ENCODE measurements around the gene IL22RA2.
A peak's percentile ranks its signal among the peaks of the same experiment; 100 is the strongest.
"Not testable (repeated sequence)": the region's sequence is repeated elsewhere in the genome, so short reads cannot be mapped to it uniquely, and the experiment has no call there.

Gene IL22RA2

DNA sequence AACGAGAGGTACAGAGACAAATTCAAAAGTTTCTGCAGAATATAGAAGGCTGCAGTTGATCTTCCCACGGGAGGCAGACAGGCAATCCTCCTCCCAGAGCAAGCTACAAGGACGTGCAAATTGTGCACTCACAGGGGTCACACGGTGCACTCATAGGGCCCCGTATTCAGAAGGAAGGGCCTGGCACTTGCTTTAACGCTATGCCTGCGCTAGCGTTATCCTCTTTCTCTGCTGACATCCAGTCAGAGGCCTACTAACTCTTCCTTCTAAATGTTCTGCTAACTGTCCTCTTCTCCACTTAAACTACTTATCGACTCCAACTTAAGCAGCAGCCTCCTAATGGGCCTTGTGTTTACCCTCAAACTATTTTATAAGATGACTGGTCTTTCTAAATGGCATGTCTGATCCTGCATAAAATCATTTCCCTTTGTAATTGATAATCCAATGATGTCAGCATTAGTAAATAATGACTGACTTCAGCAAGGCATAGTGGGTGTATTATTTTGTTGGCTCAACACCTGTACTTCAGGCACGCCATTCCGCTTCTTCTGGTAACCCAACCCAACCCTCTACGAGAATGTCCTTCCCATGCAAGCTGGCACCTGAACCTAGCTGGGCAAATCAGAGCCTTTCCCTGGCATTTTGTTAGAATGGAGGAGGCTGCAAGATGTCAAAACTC is 43.6 kb upstream of the IL22RA2 start:
- H3K36me3 ChIP-seq (ENCODE audit: control insufficient read depth in 4 of 4, insufficient read depth in 4 of 4, low read length in 3 of 4) = peaks cover 0 to 12% (median 5%) of the 10 kb centered on the region in 4 experiments
- H3K27me3 ChIP-seq (replicated peaks in 2 of 5; ENCODE audit: control insufficient read depth in 4 of 5, insufficient read depth in 5 of 5, low read length in 4 of 5) = no peaks in the 10 kb centered on the region
- POLR2A ChIA-PET = interaction anchor here (0.6 kb wide), 1 partner anchor 18 kb away, joined by 3 read pairs; no protein-coding TSS in a partner anchor
- CTCF ChIA-PET = interaction anchor here (0.9 to 1.5 kb wide), 2 partner anchors 23 to 26 kb away, joined by 3 to 5 read pairs; no protein-coding TSS in a partner anchor
- peak overlapping the region in 5 of 7 experiments; percentile 80 to 97 (median 93) for H3K4me3 ChIP-seq (ENCODE audit: control insufficient read depth in 1 of 7, extremely low read depth in 1 of 7, insufficient read depth in 4 of 7, low read depth in 2 of 7, low read length in 6 of 7)
- peaks cover 0 to 5% (median 2%) of the 10 kb centered on the region in 5 experiments for H3K9me3 ChIP-seq (ENCODE audit: control extremely low read depth in 1 of 5, control insufficient read depth in 4 of 5, insufficient read depth in 2 of 5, low read depth in 1 of 5, low read length in 4 of 5)
- H3K4me1 ChIP-seq (ENCODE audit: control extremely low read depth in 1 of 4, control insufficient read depth in 4 of 4, insufficient read depth in 4 of 4, low read length in 3 of 4) = peaks cover 23 to 68% (median 46%) of the 10 kb centered on the region in 4 experiments
- no peak for DNase-seq
- no peak overlapping the region for H3K27ac ChIP-seq (ENCODE audit: insufficient read depth in 1 of 2, low read depth in 1 of 2, low read length in 2 of 2, poor library complexity in 1 of 2, severe bottlenecking in 2 of 2)
- WGBS (ENCODE audit: insufficient coverage) = 76% methylated on average over 10 of the region's 12 CpGs

DNA sequence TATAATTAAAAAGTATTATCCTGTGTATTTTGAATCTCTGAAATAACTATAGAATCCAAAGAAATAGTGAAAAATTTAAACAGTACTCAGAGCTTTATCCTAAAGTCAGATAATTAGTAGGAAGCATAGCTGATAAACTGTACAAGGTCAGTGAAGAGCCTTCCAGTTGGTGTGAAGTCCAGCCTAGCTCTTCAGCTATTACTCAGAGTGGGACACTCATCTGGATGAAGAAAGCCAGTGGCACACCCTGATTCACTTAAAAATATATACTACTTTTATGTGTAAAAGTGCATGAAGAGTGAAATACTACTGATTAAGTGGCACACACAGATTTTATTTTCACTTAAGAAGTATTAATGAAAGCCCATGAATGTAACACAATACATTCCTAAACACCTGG is 42.7 kb upstream of the IL22RA2 start:
- DNase-seq = no peak
- Histone ChIP-seq H3K4me3 (ENCODE audit: control insufficient read depth in 1 of 7, extremely low read depth in 1 of 7, insufficient read depth in 4 of 7, low read depth in 2 of 7, low read length in 6 of 7) (no peak overlapping the region), H3K4me1 (ENCODE audit: control extremely low read depth in 1 of 4, control insufficient read depth in 4 of 4, insufficient read depth in 4 of 4, low read length in 3 of 4) (peaks cover 19 to 59% (median 38%) of the 10 kb centered on the region in 4 experiments), H3K27me3 (replicated peaks in 2 of 5; ENCODE audit: control insufficient read depth in 4 of 5, insufficient read depth in 5 of 5, low read length in 4 of 5) (no peaks in the 10 kb centered on the region), H3K27ac (ENCODE audit: insufficient read depth in 1 of 2, low read depth in 1 of 2, low read length in 2 of 2, poor library complexity in 1 of 2, severe bottlenecking in 2 of 2) (no peak overlapping the region), H3K9me3 (ENCODE audit: control extremely low read depth in 1 of 5, control insufficient read depth in 4 of 5, insufficient read depth in 2 of 5, low read depth in 1 of 5, low read length in 4 of 5) (peaks cover 0 to 5% (median 3%) of the 10 kb centered on the region in 5 experiments), H3K36me3 (ENCODE audit: control insufficient read depth in 4 of 4, insufficient read depth in 4 of 4, low read length in 3 of 4) (peaks cover 0 to 19% (median 6%) of the 10 kb centered on the region in 4 experiments)
- CTCF ChIA-PET = interaction anchor here (0.6 kb wide), 1 partner anchor 24 kb away, joined by 3 read pairs; no protein-coding TSS in a partner anchor
- POLR2A ChIA-PET = interaction anchor here (0.6 kb wide), 1 partner anchor 372 kb away, joined by 3 read pairs; no protein-coding TSS in a partner anchor

DNA sequence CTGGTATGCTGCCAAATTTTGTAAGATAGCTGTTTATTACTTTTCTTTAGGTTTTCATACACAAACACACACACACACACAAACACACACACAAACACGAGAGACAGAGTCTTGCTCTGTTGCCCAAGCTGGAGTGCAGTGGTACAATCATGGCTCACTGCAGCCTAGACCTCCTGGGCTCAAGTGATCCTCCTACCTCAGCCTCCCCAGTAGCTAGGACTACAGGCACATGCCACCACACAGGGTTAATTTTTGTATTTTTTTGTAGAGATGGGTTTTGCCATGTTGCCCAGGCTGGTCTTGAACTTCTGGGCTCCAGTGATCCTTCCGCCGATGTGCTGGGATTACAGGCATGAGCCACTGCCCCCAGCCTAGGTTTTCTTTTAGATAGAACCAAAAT is 42.2 kb upstream of the IL22RA2 start:
- H3K27me3 ChIP-seq (replicated peaks in 2 of 5; ENCODE audit: control insufficient read depth in 4 of 5, insufficient read depth in 5 of 5, low read length in 4 of 5); H3K9me3 ChIP-seq (ENCODE audit: control extremely low read depth in 1 of 5, control insufficient read depth in 4 of 5, insufficient read depth in 2 of 5, low read depth in 1 of 5, low read length in 4 of 5); H3K4me3 ChIP-seq (ENCODE audit: control insufficient read depth in 1 of 7, extremely low read depth in 1 of 7, insufficient read depth in 4 of 7, low read depth in 2 of 7, low read length in 6 of 7); CTCF ChIA-PET; DNase-seq; H3K27ac ChIP-seq (ENCODE audit: insufficient read depth in 1 of 2, low read depth in 1 of 2, low read length in 2 of 2, poor library complexity in 1 of 2, severe bottlenecking in 2 of 2): not testable (repeated sequence)
- POLR2A ChIA-PET = interaction anchor here (0.6 kb wide), 1 partner anchor 371 kb away, joined by 3 read pairs; no protein-coding TSS in a partner anchor
- Histone ChIP-seq H3K4me1 (ENCODE audit: control extremely low read depth in 1 of 4, control insufficient read depth in 4 of 4, insufficient read depth in 4 of 4, low read length in 3 of 4) (peaks cover 18 to 54% (median 37%) of the 10 kb centered on the region in 4 experiments), H3K36me3 (ENCODE audit: control insufficient read depth in 4 of 4, insufficient read depth in 4 of 4, low read length in 3 of 4) (peaks cover 0 to 19% (median 7%) of the 10 kb centered on the region in 4 experiments)
- WGBS (ENCODE audit: insufficient coverage) = no CpG with 5 or more reads among the region's 3 CpGs

DNA sequence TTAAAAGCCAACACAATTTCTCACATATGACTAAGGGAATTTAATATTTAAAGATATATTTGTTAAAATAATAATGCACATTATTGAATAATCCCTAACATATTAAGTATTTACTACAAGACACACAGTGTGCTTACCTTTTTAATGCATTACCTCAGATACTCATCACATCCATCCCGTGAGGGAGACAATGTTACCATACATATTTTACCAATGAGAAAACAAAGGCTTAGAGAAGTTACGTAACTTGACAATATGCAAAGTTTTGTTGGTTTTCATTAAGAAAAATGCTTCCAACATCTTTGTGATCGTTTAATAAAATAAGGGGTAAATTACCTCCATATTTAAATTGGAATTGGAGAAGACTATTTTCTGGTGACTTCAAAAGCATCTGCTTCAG is 41.5 kb upstream of the IL22RA2 start:
- CTCF ChIA-PET = no interaction called here
- H3K4me3 ChIP-seq (ENCODE audit: control insufficient read depth in 1 of 7, extremely low read depth in 1 of 7, insufficient read depth in 4 of 7, low read depth in 2 of 7, low read length in 6 of 7) = no peak overlapping the region
- H3K27ac ChIP-seq (ENCODE audit: insufficient read depth in 1 of 2, low read depth in 1 of 2, low read length in 2 of 2, poor library complexity in 1 of 2, severe bottlenecking in 2 of 2) = no peak overlapping the region
- no peaks in the 10 kb centered on the region for H3K27me3 ChIP-seq (replicated peaks in 2 of 5; ENCODE audit: control insufficient read depth in 4 of 5, insufficient read depth in 5 of 5, low read length in 4 of 5)
- no peak for DNase-seq
- peaks cover 0 to 24% (median 9%) of the 10 kb centered on the region in 4 experiments for H3K36me3 ChIP-seq (ENCODE audit: control insufficient read depth in 4 of 4, insufficient read depth in 4 of 4, low read length in 3 of 4)
- H3K9me3 ChIP-seq (ENCODE audit: control extremely low read depth in 1 of 5, control insufficient read depth in 4 of 5, insufficient read depth in 2 of 5, low read depth in 1 of 5, low read length in 4 of 5) = peaks cover 2 to 9% (median 5%) of the 10 kb centered on the region in 5 experiments
- POLR2A ChIA-PET = no interaction called here
- peaks cover 11 to 47% (median 33%) of the 10 kb centered on the region in 4 experiments for H3K4me1 ChIP-seq (ENCODE audit: control extremely low read depth in 1 of 4, control insufficient read depth in 4 of 4, insufficient read depth in 4 of 4, low read length in 3 of 4)
- WGBS (ENCODE audit: insufficient coverage) = no CpG with 5 or more reads among the region's 3 CpGs

DNA sequence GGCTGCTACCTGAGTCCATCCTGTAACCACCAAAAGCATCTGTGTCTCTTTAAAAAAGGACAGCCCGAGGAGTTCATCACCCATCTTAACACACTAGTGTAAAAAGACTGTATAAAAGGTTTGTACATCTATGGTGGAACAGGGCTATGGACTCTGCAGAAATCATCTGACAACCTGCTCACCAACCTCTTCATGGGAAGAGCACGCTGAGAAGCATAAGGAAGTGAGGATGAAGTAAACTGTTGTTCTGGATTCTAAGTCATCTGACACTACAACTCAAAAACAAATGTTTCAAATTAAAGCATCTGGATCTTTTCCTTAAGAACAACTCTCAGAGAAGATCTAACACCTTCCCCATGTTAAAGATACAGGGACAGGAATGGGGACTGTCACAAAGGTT is 40.4 kb upstream of the IL22RA2 start:
- peak overlapping the region in 2 of 7 experiments; percentile 29 to 39 for H3K4me3 ChIP-seq (ENCODE audit: control insufficient read depth in 1 of 7, extremely low read depth in 1 of 7, insufficient read depth in 4 of 7, low read depth in 2 of 7, low read length in 6 of 7)
- H3K27ac ChIP-seq (ENCODE audit: insufficient read depth in 1 of 2, low read depth in 1 of 2, low read length in 2 of 2, poor library complexity in 1 of 2, severe bottlenecking in 2 of 2) = no peak overlapping the region
- H3K4me1 ChIP-seq (ENCODE audit: control extremely low read depth in 1 of 4, control insufficient read depth in 4 of 4, insufficient read depth in 4 of 4, low read length in 3 of 4) = peaks cover 5 to 41% (median 27%) of the 10 kb centered on the region in 4 experiments
- ChIA-PET CTCF (no interaction called here), POLR2A (no interaction called here)
- no peak for DNase-seq
- no peaks in the 10 kb centered on the region for H3K27me3 ChIP-seq (replicated peaks in 2 of 5; ENCODE audit: control insufficient read depth in 4 of 5, insufficient read depth in 5 of 5, low read length in 4 of 5)
- H3K9me3 ChIP-seq (ENCODE audit: control extremely low read depth in 1 of 5, control insufficient read depth in 4 of 5, insufficient read depth in 2 of 5, low read depth in 1 of 5, low read length in 4 of 5) = peaks cover 2 to 18% (median 15%) of the 10 kb centered on the region in 5 experiments
- H3K36me3 ChIP-seq (ENCODE audit: control insufficient read depth in 4 of 4, insufficient read depth in 4 of 4, low read length in 3 of 4) = peaks cover 2 to 29% (median 12%) of the 10 kb centered on the region in 4 experiments
- no CpG with 5 or more reads among the region's 2 CpGs for WGBS (ENCODE audit: insufficient coverage)

DNA sequence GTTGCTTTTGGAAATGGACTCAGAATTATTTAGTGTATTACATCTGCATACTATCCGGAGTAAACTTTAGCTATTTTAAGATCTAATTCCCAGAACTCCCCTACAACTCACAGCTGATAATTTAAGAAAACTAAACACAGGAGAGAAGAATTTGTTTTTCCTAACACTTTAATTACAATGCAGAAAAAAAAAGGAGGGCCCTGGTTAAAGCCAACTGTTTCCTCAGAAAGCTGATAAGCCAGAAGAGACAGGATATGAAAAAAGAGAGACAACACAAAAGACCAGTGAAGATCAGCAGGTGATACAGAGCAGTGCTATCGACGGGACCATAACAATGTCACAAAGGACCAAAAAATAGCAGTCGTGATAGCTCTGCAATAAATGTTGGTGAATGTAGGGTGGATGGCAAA is 39.9 kb upstream of the IL22RA2 start:
- Histone ChIP-seq H3K36me3 (ENCODE audit: control insufficient read depth in 4 of 4, insufficient read depth in 4 of 4, low read length in 3 of 4) (peaks cover 3 to 29% (median 14%) of the 10 kb centered on the region in 4 experiments), H3K27ac (ENCODE audit: insufficient read depth in 1 of 2, low read depth in 1 of 2, low read length in 2 of 2, poor library complexity in 1 of 2, severe bottlenecking in 2 of 2) (no peak overlapping the region), H3K27me3 (replicated peaks in 2 of 5; ENCODE audit: control insufficient read depth in 4 of 5, insufficient read depth in 5 of 5, low read length in 4 of 5) (no peaks in the 10 kb centered on the region), H3K4me1 (ENCODE audit: control extremely low read depth in 1 of 4, control insufficient read depth in 4 of 4, insufficient read depth in 4 of 4, low read length in 3 of 4) (peaks cover 5 to 38% (median 23%) of the 10 kb centered on the region in 4 experiments), H3K9me3 (ENCODE audit: control extremely low read depth in 1 of 5, control insufficient read depth in 4 of 5, insufficient read depth in 2 of 5, low read depth in 1 of 5, low read length in 4 of 5) (peaks cover 2 to 20% (median 19%) of the 10 kb centered on the region in 5 experiments), H3K4me3 (ENCODE audit: control insufficient read depth in 1 of 7, extremely low read depth in 1 of 7, insufficient read depth in 4 of 7, low read depth in 2 of 7, low read length in 6 of 7) (peak overlapping the region in 1 of 7 experiments; percentile 3)
- DNase-seq = peak in 1 of 3 donors; percentile 55
- ChIA-PET POLR2A (interaction anchor here (0.5 kb wide), 1 partner anchor 432 kb away, joined by 4 read pairs; no protein-coding TSS in a partner anchor), CTCF (interaction anchor here (1.0 kb wide), 1 partner anchor 10 kb away, joined by 3 read pairs; no protein-coding TSS in a partner anchor)
- no CpG with 5 or more reads among the region's 4 CpGs for WGBS (ENCODE audit: insufficient coverage)

DNA sequence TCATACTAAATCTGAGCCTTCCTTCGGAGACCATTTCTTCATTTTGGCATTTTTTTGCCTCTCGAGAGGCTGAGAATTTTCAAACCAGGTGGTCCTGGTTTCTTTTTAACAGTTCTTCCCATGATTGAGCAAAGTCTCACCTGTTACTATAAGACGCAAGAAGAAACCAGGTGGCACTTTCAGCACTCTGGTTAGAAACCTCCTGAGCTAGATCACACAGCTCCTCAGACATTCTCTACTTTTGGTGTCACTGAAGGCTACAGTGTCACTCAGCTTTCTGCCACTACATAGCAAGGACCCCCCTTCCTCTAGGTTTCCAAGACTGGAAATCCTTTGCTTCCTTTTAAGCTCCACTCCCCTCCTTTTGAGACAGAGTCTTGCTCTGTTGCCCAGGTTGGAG is 38.5 kb upstream of the IL22RA2 start:
- no peaks in the 10 kb centered on the region for H3K27me3 ChIP-seq (replicated peaks in 2 of 5; ENCODE audit: control insufficient read depth in 4 of 5, insufficient read depth in 5 of 5, low read length in 4 of 5)
- POLR2A ChIA-PET = no interaction called here
- peaks cover 0 to 23% (median 11%) of the 10 kb centered on the region in 4 experiments for H3K4me1 ChIP-seq (ENCODE audit: control extremely low read depth in 1 of 4, control insufficient read depth in 4 of 4, insufficient read depth in 4 of 4, low read length in 3 of 4)
- peak overlapping the region in 1 of 7 experiments; percentile 25 for H3K4me3 ChIP-seq (ENCODE audit: control insufficient read depth in 1 of 7, extremely low read depth in 1 of 7, insufficient read depth in 4 of 7, low read depth in 2 of 7, low read length in 6 of 7)
- H3K27ac ChIP-seq (ENCODE audit: insufficient read depth in 1 of 2, low read depth in 1 of 2, low read length in 2 of 2, poor library complexity in 1 of 2, severe bottlenecking in 2 of 2) = no peak overlapping the region
- DNase-seq = no peak
- peaks cover 6 to 30% (median 16%) of the 10 kb centered on the region in 4 experiments for H3K36me3 ChIP-seq (ENCODE audit: control insufficient read depth in 4 of 4, insufficient read depth in 4 of 4, low read length in 3 of 4)
- 100% methylated on average over 3 of the region's 3 CpGs for WGBS (ENCODE audit: insufficient coverage)
- CTCF ChIA-PET = no interaction called here
- peaks cover 2 to 30% (median 26%) of the 10 kb centered on the region in 5 experiments for H3K9me3 ChIP-seq (ENCODE audit: control extremely low read depth in 1 of 5, control insufficient read depth in 4 of 5, insufficient read depth in 2 of 5, low read depth in 1 of 5, low read length in 4 of 5)

Data from common myeloid progenitor, CD34-positive (primary cell).